HepG2 (cell line): Measurements from ENCODE around the gene REPIN1. TPM values are rescaled to one million over a fixed set of nuclear protein-coding genes. Genes with fewer than 3 reads are reported as not detected.

Experiments
- CBFB ChIP-seq: sonication (generic); formaldehyde crosslinking; IDR thresholded peaks from 2 replicates; pipeline ENCODE4 v1.4.0; 2020; ENCODE audit warnings: missing genetic modification reagents
- ETV5 ChIP-seq: IDR thresholded peaks from 2 replicates; pipeline ENCODE4 v1.6.1; 2018; ENCODE audit warnings: missing biosample characterization, missing genetic modification reagents, inconsistent platforms, borderline replicate concordance
- HINFP ChIP-seq: sonication (generic); formaldehyde crosslinking; IDR thresholded peaks from 2 replicates; pipeline ENCODE4 v1.4.0; 2020; ENCODE audit warnings: low read depth, mild to moderate bottlenecking, missing genetic modification reagents
- HMGXB4 ChIP-seq, 2 experiments: sonication (generic) in 1 of 2; formaldehyde crosslinking in 1 of 2; IDR thresholded peaks; 2 replicates each; pipeline versions ENCODE4 v1.4.0 to v1.6.1; 2018 to 2020; ENCODE audit warnings: missing genetic modification reagents in 2 of 2, borderline replicate concordance in 1 of 2, low read depth in 1 of 2, mild to moderate bottlenecking in 1 of 2, missing biosample characterization in 1 of 2
- KAT8 ChIP-seq: IDR thresholded peaks from 2 replicates; pipeline ENCODE4 v1.6.1; 2016; ENCODE audit warnings: missing genetic modification reagents, missing compliant biosample characterization
- KMT2A ChIP-seq: sonication (generic); formaldehyde crosslinking; IDR thresholded peaks from 2 replicates; pipeline ENCODE4 v1.4.0; 2020; ENCODE audit warnings: missing genetic modification reagents
- LCORL ChIP-seq, 2 experiments: fragments of 450-650 bp in 1 of 2; sonication (generic) in 1 of 2; formaldehyde crosslinking in 1 of 2; IDR thresholded peaks; 2 replicates each; pipeline versions ENCODE4 v1.5.0 to v1.6.1; 2017 to 2020; ENCODE audit warnings: antibody characterized with exemption in 1 of 2, missing genetic modification reagents in 1 of 2
- NR2F2 ChIP-seq: IDR thresholded peaks from 2 replicates; pipeline ENCODE4 v1.6.1; 2012; ENCODE audit warnings: low read depth, inconsistent platforms, borderline replicate concordance
- POLR2AphosphoS5 ChIP-seq: IDR thresholded peaks from 2 replicates; pipeline ENCODE4 v1.6.1; 2012; ENCODE audit warnings: low read depth, low read length
- YEATS4 ChIP-seq: sonication (generic); formaldehyde crosslinking; IDR thresholded peaks from 2 replicates; pipeline ENCODE4 v1.4.0; 2020; ENCODE audit warnings: missing genetic modification reagents, borderline replicate concordance
- ZC3H4 ChIP-seq: sonication (generic); formaldehyde crosslinking; IDR thresholded peaks from 2 replicates; pipeline ENCODE4 v1.4.0; 2020; ENCODE audit warnings: missing genetic modification reagents, borderline replicate concordance
- ZFX ChIP-seq: sonication (generic); formaldehyde crosslinking; IDR thresholded peaks from 2 replicates; pipeline ENCODE4 v1.4.0; 2020; ENCODE audit warnings: mild to moderate bottlenecking, low read depth, missing genetic modification reagents, moderate library complexity
- ZNF234 ChIP-seq: sonication (generic); formaldehyde crosslinking; conservative IDR thresholded peaks from 2 replicates; pipeline ENCODE4 v1.5.1; 2020; ENCODE audit warnings: mild to moderate bottlenecking, missing genetic modification reagents
- ZNF274 ChIP-seq: sonication (generic); formaldehyde crosslinking; IDR thresholded peaks from 2 replicates; pipeline ENCODE4 v1.5.1; 2020; ENCODE audit warnings: mild to moderate bottlenecking, missing genetic modification reagents
- ZNF281 ChIP-seq: sonication (generic); formaldehyde crosslinking; IDR thresholded peaks from 2 replicates; pipeline ENCODE4 v1.4.0; 2020; ENCODE audit warnings: missing genetic modification reagents, borderline replicate concordance
- ZNF282 ChIP-seq: fragments of 450-650 bp; IDR thresholded peaks from 2 replicates; pipeline ENCODE4 v1.6.1; 2018; ENCODE audit not compliant: partially characterized antibody
- ZNF331 ChIP-seq: sonication (generic); formaldehyde crosslinking; IDR thresholded peaks from 2 replicates; pipeline ENCODE4 v1.4.0; 2020; ENCODE audit warnings: missing genetic modification reagents
- ZNF350 ChIP-seq: sonication (generic); formaldehyde crosslinking; IDR thresholded peaks from 2 replicates; pipeline ENCODE4 v1.4.0; 2020; ENCODE audit warnings: mild to moderate bottlenecking, low read depth, missing genetic modification reagents, borderline replicate concordance
- ZNF563 ChIP-seq: sonication (generic); formaldehyde crosslinking; IDR thresholded peaks from 2 replicates; pipeline ENCODE4 v1.8.0; 2022; ENCODE audit warnings: mild to moderate bottlenecking, moderate library complexity, missing genetic modification reagents
- ZNF740 ChIP-seq: sonication (generic); formaldehyde crosslinking; IDR thresholded peaks from 2 replicates; pipeline ENCODE4 v1.4.0; 2020; ENCODE audit warnings: missing genetic modification reagents
- ZSCAN29 ChIP-seq: sonication (generic); formaldehyde crosslinking; conservative IDR thresholded peaks from 2 replicates; pipeline ENCODE4 v1.4.0; 2020; ENCODE audit warnings: mild to moderate bottlenecking, missing genetic modification reagents
- polyA plus RNA-seq, 8 experiments: library from polyadenylated mRNA; depleted of rRNA in 3 of 8; stranded (reverse) in 7 of 8; unstranded in 1 of 8; fragments of >200 nt; fragmentation: Illumina TruSeq in 4 of 8; extraction: Trizol in 4 of 8; gene quantifications; 2 replicates each; pipeline versions ENCODE4 v1.2.1 to v1.2.3, GENCODE V29; 2011 to 2016; ENCODE audit warnings: low read depth in 4 of 8, missing spikeins in 1 of 8, mixed read lengths in 1 of 8; ENCODE audit not compliant: insufficient read depth in 1 of 8
- total RNA-seq, 5 experiments: library from RNA; depleted of rRNA; stranded (reverse); fragments of >200 nt; fragmentation: Illumina TruSeq; extraction: Trizol; gene quantifications; 2 replicates each; pipeline ENCODE4 v1.2.3, GENCODE V29; 2016; ENCODE audit warnings: low read depth in 1 of 5

REPIN1 gene
- total and polyA plus RNA-seq, 2 of the 13 experiments (the other 11 are each of a cell fraction or from before 2014, with no cell fraction given), result 69.9 to 108 TPM

GRCh38 chr7:150368884-150369747 lies 494 bp downstream of the REPIN1 start (continued):
- TF ChIP-seq KAT8 (0 out of 2 replicates have a peak, but pooled peaks have one; percentile 52), YEATS4 (peak; percentile 16), ZNF740 (CRISPR knock-in tag) (peak; percentile 71; the same call in 1 of the 2 replicates), HINFP (CRISPR knock-in tag) (no peak), POLR2AphosphoS5 (peak; percentile 24; the same call in 1 of the 2 replicates), ZNF331 (CRISPR knock-in tag) (no peak), KMT2A (CRISPR knock-in tag) (0 out of 2 replicates have a peak, but pooled peaks have one; percentile 39), LCORL (IDR thresholded peaks at IDR 0.05) (no peak), LCORL (CRISPR knock-in tag; IDR thresholded peaks at IDR 0.05) (no peak), ZNF274 (CRISPR knock-in tag) (peak; percentile 73; the same call in 1 of the 2 replicates), ZC3H4 (CRISPR knock-in tag) (no peak), ZFX (CRISPR knock-in tag) (peak; percentile 51), ZNF563 (CRISPR knock-in tag) (peak; percentile 46; the same call in 1 of the 2 replicates), ZNF281 (peak; percentile 75), HMGXB4 (CRISPR knock-in tag; IDR thresholded peaks at IDR 0.05; ENCODE audit: borderline replicate concordance in 1 of 2, low read depth in 1 of 2) (peak; percentile 6 to 30; a peak in 2 of 4 replicates), ZSCAN29 (CRISPR knock-in tag) (no peak), ZNF234 (CRISPR knock-in tag) (peak; percentile 66; the same call in 1 of the 2 replicates), NR2F2 (peak; percentile 8; the same call in 1 of the 2 replicates), ZNF282 (no peak), ZNF350 (CRISPR knock-in tag) (peak; percentile 23; the same call in 1 of the 2 replicates), CBFB (no peak; the same call in 1 of the 2 replicates), ETV5 (CRISPR knock-in tag) (peak; percentile 24; the same call in 1 of the 2 replicates)
